B cell (primary cell): ENCODE data around the gene ITPR2. TPM values are rescaled to one million over a fixed set of nuclear protein-coding genes. Genes with fewer than 3 reads are reported as not detected.

Source experiments
- ATAC-seq: fragments of 200-7000 bp; cut with Tn5 transposase; one replicate; pipeline ENCODE4 v1.10.0; 2021; ENCODE audit warnings: low read depth, mild to moderate bottlenecking, moderate number of reproducible peaks, moderate library complexity
- CTCF ChIA-PET: fragments of 350-600 bp; sonication (Branson Sonifier 250); formaldehyde crosslinking; loops from one replicate; lab custom pipeline; 2021; ENCODE audit warnings: antibody characterized with exemption, inconsistent platforms; lab: Charles Lee
- POLR2A ChIA-PET: fragments of 350-600 bp; sonication (Branson Sonifier 250); formaldehyde crosslinking; loops from one replicate; lab custom pipeline; 2021; ENCODE audit warnings: antibody characterized with exemption; lab: Charles Lee
- DNase-seq: peaks from one replicate; pipeline ENCODE4 v3.0.0; 2013
- H2AFZ ChIP-seq: 2 replicates; pipeline ENCODE4 v1.6.1; 2012; ENCODE audit warnings: mild to moderate bottlenecking, low read depth, low read length; ENCODE audit not compliant: insufficient read depth, poor library complexity, severe bottlenecking
- H3K27ac ChIP-seq, 2 donors: 1 replicate in 1 of 2; 2 replicates in 1 of 2; pipeline ENCODE4 v1.5.1; 2012 to 2013; ENCODE audit warnings: low read length in 2 of 2, mild to moderate bottlenecking in 2 of 2, moderate library complexity in 1 of 2
- H3K27me3 ChIP-seq, 4 experiments: fragments of 200-600 bp in 1 of 4; sonication (generic) in 1 of 4; replicated peaks in 1 of 4; 1 replicate in 2 of 4; 2 replicates in 2 of 4; pipeline versions ENCODE4 v1.6.1 to v1.7.0; 2013 to 2016; ENCODE audit warnings: low read length in 3 of 4, mild to moderate bottlenecking in 2 of 4, mixed read lengths in 1 of 4, moderate library complexity in 1 of 4; ENCODE audit not compliant: insufficient read depth in 4 of 4, control insufficient read depth in 3 of 4; ENCODE audit errors: control extremely low read depth in 1 of 4
- H3K36me3 ChIP-seq, 2 experiments: replicated peaks in 1 of 2; 1 replicate in 1 of 2; 2 replicates in 1 of 2; pipeline versions ENCODE4 v1.6.1 to v1.7.1; 2013; ENCODE audit warnings: low read length in 1 of 2; ENCODE audit not compliant: insufficient read depth in 2 of 2, control insufficient read depth in 1 of 2; ENCODE audit errors: control extremely low read depth in 1 of 2, extremely low read depth in 1 of 2
- H3K4me1 ChIP-seq, 2 donors: fragments of 200-600 bp in 1 of 2; sonication (generic) in 1 of 2; 1 replicate in 1 of 2; 2 replicates in 1 of 2; pipeline versions ENCODE4 v1.5.1 to v1.6.1; 2013 to 2017; ENCODE audit warnings: low read length in 2 of 2; ENCODE audit not compliant: control insufficient read depth in 2 of 2, insufficient read depth in 2 of 2
- H3K4me2 ChIP-seq: replicated peaks from 2 replicates; pipeline ENCODE3; 2012; ENCODE audit warnings: mild to moderate bottlenecking, low read depth, low read length; ENCODE audit not compliant: poor library complexity, severe bottlenecking
- H3K4me3 ChIP-seq, 5 experiments: fragments of 200-600 bp in 1 of 5; sonication (generic) in 1 of 5; 1 replicate in 3 of 5; 2 replicates in 2 of 5; pipeline versions ENCODE4 v1.5.1 to v1.7.0; 2011 to 2016; ENCODE audit warnings: low read length in 4 of 5, mild to moderate bottlenecking in 4 of 5, low read depth in 2 of 5, control low read depth in 1 of 5, moderate library complexity in 1 of 5; ENCODE audit not compliant: insufficient read depth in 1 of 5; ENCODE audit errors: control extremely low read depth in 1 of 5, extremely low read depth in 1 of 5
- H3K79me2 ChIP-seq: fragments of 200-600 bp; sonication (generic); one replicate; pipeline ENCODE4 v1.6.0; 2016; ENCODE audit warnings: low read length; ENCODE audit not compliant: control insufficient read depth, insufficient read depth
- H3K9ac ChIP-seq: fragments of 200-600 bp; sonication (generic); 2 replicates; pipeline ENCODE4 v1.6.1; 2017; ENCODE audit warnings: mild to moderate bottlenecking, low read length, moderate library complexity
- H3K9me3 ChIP-seq, 3 donors: one replicate each; pipeline versions ENCODE4 v1.6.1 to v1.7.1; 2013; ENCODE audit warnings: low read length in 2 of 3; ENCODE audit not compliant: control insufficient read depth in 2 of 3, insufficient read depth in 1 of 3; ENCODE audit errors: control extremely low read depth in 1 of 3
- H4K20me1 ChIP-seq: 2 replicates; pipeline ENCODE4 v1.6.0; 2012; ENCODE audit warnings: mild to moderate bottlenecking, low read length; ENCODE audit not compliant: insufficient read depth, control insufficient read depth, poor library complexity, severe bottlenecking
- H3K27ac Mint-ChIP-seq: one replicate; pipeline ENCODE4 v1.8.0; 2021; ENCODE audit warnings: mixed read lengths
- H3K27me3 Mint-ChIP-seq: one replicate; pipeline ENCODE4 v1.8.0; 2021; ENCODE audit warnings: mixed read lengths
- H3K4me1 Mint-ChIP-seq: one replicate; pipeline ENCODE4 v1.8.0; 2021; ENCODE audit warnings: mixed read lengths
- H3K4me3 Mint-ChIP-seq: one replicate; pipeline ENCODE4 v1.8.0; 2021; ENCODE audit warnings: mixed read lengths
- H3K9me3 Mint-ChIP-seq: one replicate; pipeline ENCODE4 v1.8.0; 2022; ENCODE audit warnings: mixed read lengths; ENCODE audit not compliant: insufficient read depth
- CTCF ChIP-seq: fragments of 200-600 bp; IDR thresholded peaks from one replicate; pipeline ENCODE4 v1.8.0; 2022; ENCODE audit warnings: antibody characterized with exemption, mild to moderate bottlenecking
- EZH2 ChIP-seq: IDR thresholded peaks from 2 replicates; pipeline ENCODE4 v1.6.1; 2012; ENCODE audit warnings: borderline replicate concordance, low read depth, mild to moderate bottlenecking, moderate library complexity, low read length; ENCODE audit not compliant: insufficient read depth, poor library complexity, severe bottlenecking
- WGBS: methylation state at CpG from one replicate; pipeline ENCODE4 v1.1.5; 2013; ENCODE audit warnings: missing lambda C conversion rate; ENCODE audit not compliant: insufficient coverage; 5-methylcytosine and 5-hydroxymethylcytosine counted together
- intact Hi-C: fragments of 100-400 bp; cut with micrococcal nuclease; formaldehyde crosslinking; loops from one replicate; pipeline ENCODE4 v1.10.0; 2022
- polyA plus RNA-seq: library from polyadenylated mRNA; depleted of rRNA; stranded (reverse); fragments of >200 nt; gene quantifications from 2 replicates; pipeline ENCODE4 v1.2.3, GENCODE V29; 2012
- total RNA-seq, 2 donors: library from RNA; stranded (reverse); fragments of 120-200 nt in 1 of 2; gene quantifications; 1 replicate in 1 of 2; 2 replicates in 1 of 2; pipeline versions ENCODE4 v1.2.3 to v1.2.4, GENCODE V29; 2013 to 2022

ITPR2 gene
- total and polyA plus RNA-seq, 2 donors (not counting 1 experiment from before 2014, with no cell fraction given) = 4.3 to 113 TPM

GRCh38 chr12:26492406-26492805, 340.6 kb downstream of the ITPR2 start:
- H3K9ac ChIP-seq = no peak overlapping the region
- no peak overlapping the region for H3K4me3 ChIP-seq
- WGBS = no CpG with 5 or more reads among the region's 1 CpG
- H3K27ac ChIP-seq = no peak overlapping the region
- no peak overlapping the region for H3K4me2 ChIP-seq
- TF ChIP-seq CTCF (no peak), EZH2 (no peak)
- H2AFZ ChIP-seq = no peak overlapping the region
- intact Hi-C loops = no loop called here
- no peak overlapping the region for H3K4me3 Mint-ChIP-seq
- no peak overlapping the region for H3K27ac Mint-ChIP-seq
- H4K20me1 ChIP-seq = no peaks in the 10 kb centered on the region
- CTCF ChIA-PET = no interaction called here
- ATAC-seq (no peak), DNase-seq (no peak)
- no peaks in the 10 kb centered on the region for H3K4me1 ChIP-seq
- peaks cover 3% of the 10 kb centered on the region for H3K4me1 Mint-ChIP-seq
- H3K9me3 Mint-ChIP-seq = no peaks in the 10 kb centered on the region
- no peaks in the 10 kb centered on the region for H3K27me3 ChIP-seq
- peaks cover 0 to 13% of the 10 kb centered on the region in 2 experiments for H3K36me3 ChIP-seq
- no peaks in the 10 kb centered on the region for H3K79me2 ChIP-seq
- no peaks in the 10 kb centered on the region for H3K27me3 Mint-ChIP-seq
- POLR2A ChIA-PET = no interaction called here
- H3K9me3 ChIP-seq = no peaks in the 10 kb centered on the region

GRCh38 chr12:26489908-26490307, 343.1 kb downstream of the ITPR2 start:
- no peak overlapping the region for H2AFZ ChIP-seq
- 100% methylated on average over 1 of the region's 2 CpGs for WGBS
- Mint-ChIP-seq H3K27me3 (no peaks in the 10 kb centered on the region), H3K4me3 (no peak overlapping the region), H3K4me1 (peaks cover 3% of the 10 kb centered on the region), H3K27ac (no peak overlapping the region), H3K9me3 (no peaks in the 10 kb centered on the region)
- no peak for ATAC-seq
- H4K20me1 ChIP-seq = no peaks in the 10 kb centered on the region
- no peaks in the 10 kb centered on the region for H3K9me3 ChIP-seq
- H3K9ac ChIP-seq = no peak overlapping the region
- H3K27ac ChIP-seq = no peak overlapping the region
- no peak for TF ChIP-seq CTCF
- TF ChIP-seq EZH2 = no peak
- H3K36me3 ChIP-seq = peaks cover 0 to 23% of the 10 kb centered on the region in 2 experiments
- intact Hi-C loops = no loop called here
- no peak for DNase-seq
- CTCF ChIA-PET = no interaction called here
- H3K4me2 ChIP-seq = no peak overlapping the region
- no peaks in the 10 kb centered on the region for H3K27me3 ChIP-seq
- no peak overlapping the region for H3K4me3 ChIP-seq
- H3K4me1 ChIP-seq = no peaks in the 10 kb centered on the region
- no peaks in the 10 kb centered on the region for H3K79me2 ChIP-seq
- POLR2A ChIA-PET = no interaction called here
